T-helper 1 cell treated with Interleukin-12 subunit alpha and Interleukin-12 subunit beta and Interleukin-4 antibody, amounts not matched to agents 30 μg/mL and 1 μg/mL, for 36 hours (primary cell): Measurements from ENCODE around the gene LSM14A.
"Not testable (repeated sequence)": the region's sequence is repeated elsewhere in the genome, so short reads cannot be mapped to it uniquely, and the experiment has no call there.

Experiments used
- H3K27ac Mint-ChIP-seq: one replicate; pipeline ENCODE4 v1.8.0; 2021; ENCODE audit warnings: mild to moderate bottlenecking, mixed read lengths
- H3K27me3 Mint-ChIP-seq: one replicate; pipeline ENCODE4 v1.8.0; 2021; ENCODE audit warnings: low read depth, mixed read lengths
- H3K36me3 Mint-ChIP-seq: one replicate; pipeline ENCODE4 v1.8.0; 2021; ENCODE audit warnings: low read depth, mixed read lengths
- H3K4me1 Mint-ChIP-seq: one replicate; pipeline ENCODE4 v1.8.0; 2021; ENCODE audit warnings: low read depth, mixed read lengths
- H3K4me3 Mint-ChIP-seq: one replicate; pipeline ENCODE4 v1.8.0; 2021; ENCODE audit warnings: mild to moderate bottlenecking, moderate library complexity, mixed read lengths
- H3K9me3 Mint-ChIP-seq: one replicate; pipeline ENCODE4 v1.8.0; 2021; ENCODE audit warnings: mixed read lengths

Gene LSM14A

DNA sequence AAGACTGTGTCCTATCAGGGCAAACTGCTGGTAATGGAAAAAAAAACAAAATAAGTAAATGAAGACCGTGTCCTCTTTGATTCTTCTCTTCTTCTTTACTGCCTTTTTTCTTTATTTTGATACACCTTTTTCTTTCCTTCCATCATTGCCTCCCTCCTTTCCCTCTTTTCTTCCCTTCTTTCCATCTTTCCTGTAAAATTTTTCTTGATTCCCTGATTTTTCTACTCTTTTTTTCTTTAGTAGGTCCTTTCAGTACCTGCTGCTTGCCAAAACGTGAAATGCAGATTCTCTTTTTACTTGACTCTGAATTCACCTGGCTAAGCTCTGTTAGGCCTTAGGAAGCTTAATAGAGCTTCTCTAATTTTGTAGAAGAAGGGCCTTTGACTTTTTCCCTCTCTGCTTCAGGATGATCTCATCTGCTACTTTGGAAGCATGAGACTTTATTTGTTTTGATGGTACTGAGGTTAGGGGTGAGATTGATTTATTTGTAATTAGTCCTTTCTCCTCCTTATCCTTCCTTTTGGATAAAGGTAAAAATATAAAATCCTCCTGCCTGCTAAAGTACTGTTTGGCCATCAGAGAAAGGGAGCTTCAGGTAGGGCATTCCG, 19.2 kb downstream of the LSM14A start:
- Mint-ChIP-seq H3K36me3 (peaks cover 23% of the 10 kb centered on the region), H3K27me3 (no peaks in the 10 kb centered on the region), H3K27ac (peak overlapping the region; percentile 51), H3K4me3 (no peak overlapping the region), H3K9me3 (no peaks in the 10 kb centered on the region), H3K4me1 (peaks cover 22% of the 10 kb centered on the region)

DNA sequence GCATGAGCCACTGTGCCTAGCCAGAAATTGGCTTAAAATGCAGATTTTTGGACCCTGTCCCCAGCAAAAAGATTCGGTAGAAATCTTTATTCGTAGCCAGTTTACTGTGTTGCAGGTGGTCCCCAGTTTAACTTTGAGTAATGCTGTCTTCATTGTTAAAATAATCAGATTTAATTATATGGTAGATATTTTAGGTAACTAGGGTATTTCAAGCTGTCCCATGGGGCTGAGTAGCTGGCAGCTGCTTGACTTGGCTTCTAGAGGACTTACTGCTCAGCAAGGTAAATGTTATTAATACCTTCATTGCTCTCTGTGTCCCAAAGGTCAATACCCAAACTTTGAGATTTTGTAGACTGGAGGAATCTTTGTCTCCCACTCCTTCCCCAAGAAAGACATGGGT, 21.1 kb downstream of the LSM14A start:
- Mint-ChIP-seq H3K4me3 (no peak overlapping the region), H3K9me3 (no peaks in the 10 kb centered on the region), H3K36me3 (peaks cover 26% of the 10 kb centered on the region), H3K27me3 (no peaks in the 10 kb centered on the region), H3K4me1 (peaks cover 17% of the 10 kb centered on the region), H3K27ac (no peak overlapping the region)

DNA sequence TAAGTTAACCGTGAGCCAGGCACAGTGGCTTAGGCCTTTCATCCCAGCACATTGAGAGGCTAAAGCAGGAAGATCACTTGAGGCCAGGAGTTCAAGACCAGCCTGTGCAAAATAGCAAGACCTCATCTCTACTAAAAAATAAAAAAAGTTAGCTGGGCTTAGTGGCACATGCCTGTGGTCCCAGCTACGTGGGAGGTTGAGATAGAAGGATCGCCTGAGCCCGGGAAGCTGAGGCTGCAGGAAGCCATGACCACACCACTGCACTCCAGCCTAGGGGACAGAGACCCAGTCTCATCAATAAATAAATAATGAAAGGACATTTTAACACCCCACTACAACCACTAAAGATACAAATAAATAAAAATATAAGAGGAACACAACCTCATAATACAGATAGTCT, 21.6 kb downstream of the LSM14A start:
- no peaks in the 10 kb centered on the region for H3K27me3 Mint-ChIP-seq
- H3K9me3 Mint-ChIP-seq = no peaks in the 10 kb centered on the region
- H3K36me3 Mint-ChIP-seq = peaks cover 26% of the 10 kb centered on the region
- H3K4me1 Mint-ChIP-seq = peaks cover 15% of the 10 kb centered on the region
- no peak overlapping the region for H3K27ac Mint-ChIP-seq
- no peak overlapping the region for H3K4me3 Mint-ChIP-seq

DNA sequence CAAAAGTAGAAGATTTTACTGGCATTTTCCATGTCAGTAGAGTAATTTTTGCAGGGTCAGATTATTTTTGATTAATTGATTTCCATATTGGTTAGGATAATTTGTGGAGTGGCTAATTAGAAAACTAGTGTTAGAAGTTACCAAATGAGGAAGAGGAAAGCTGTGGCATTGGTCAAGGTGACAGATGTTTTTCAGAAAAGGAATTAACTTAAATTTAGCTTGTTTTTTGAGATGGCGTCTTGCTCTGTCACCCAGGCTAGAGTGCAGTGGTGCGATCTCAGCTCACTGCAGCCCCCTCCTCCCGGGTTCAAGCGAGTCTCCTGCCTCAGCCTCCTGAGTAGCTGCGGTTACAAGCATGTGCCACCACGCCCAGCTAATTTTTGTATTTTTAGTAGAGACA, 28.8 kb downstream of the LSM14A start:
- Mint-ChIP-seq H3K4me1 (peaks cover 3% of the 10 kb centered on the region), H3K27ac (no peak overlapping the region), H3K36me3 (peaks cover 30% of the 10 kb centered on the region), H3K4me3 (no peak overlapping the region), H3K9me3 (no peaks in the 10 kb centered on the region), H3K27me3 (no peaks in the 10 kb centered on the region)

DNA sequence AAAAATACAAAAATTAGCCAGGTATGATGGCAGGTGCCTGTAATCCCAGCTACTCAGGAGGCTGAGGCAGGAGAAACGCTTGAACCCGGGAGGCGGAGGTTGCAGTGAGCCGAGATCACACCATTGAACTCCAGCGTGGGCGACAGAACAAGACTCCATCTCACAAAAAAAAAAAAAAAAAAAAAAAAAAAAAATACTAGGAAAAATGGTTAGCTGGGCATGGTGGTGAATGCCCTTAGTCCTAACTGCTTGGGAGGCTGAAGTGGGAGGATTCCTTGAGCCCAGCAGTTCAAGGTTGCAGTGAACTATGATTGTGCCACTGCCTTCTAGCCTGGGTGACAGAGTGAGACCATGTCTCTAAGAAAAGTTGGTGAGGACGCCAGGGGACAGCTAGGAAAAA, 33.0 kb downstream of the LSM14A start:
- peaks cover 33% of the 10 kb centered on the region for H3K36me3 Mint-ChIP-seq
- H3K27me3 Mint-ChIP-seq, H3K9me3 Mint-ChIP-seq, H3K4me1 Mint-ChIP-seq, H3K4me3 Mint-ChIP-seq, H3K27ac Mint-ChIP-seq: not testable (repeated sequence)

DNA sequence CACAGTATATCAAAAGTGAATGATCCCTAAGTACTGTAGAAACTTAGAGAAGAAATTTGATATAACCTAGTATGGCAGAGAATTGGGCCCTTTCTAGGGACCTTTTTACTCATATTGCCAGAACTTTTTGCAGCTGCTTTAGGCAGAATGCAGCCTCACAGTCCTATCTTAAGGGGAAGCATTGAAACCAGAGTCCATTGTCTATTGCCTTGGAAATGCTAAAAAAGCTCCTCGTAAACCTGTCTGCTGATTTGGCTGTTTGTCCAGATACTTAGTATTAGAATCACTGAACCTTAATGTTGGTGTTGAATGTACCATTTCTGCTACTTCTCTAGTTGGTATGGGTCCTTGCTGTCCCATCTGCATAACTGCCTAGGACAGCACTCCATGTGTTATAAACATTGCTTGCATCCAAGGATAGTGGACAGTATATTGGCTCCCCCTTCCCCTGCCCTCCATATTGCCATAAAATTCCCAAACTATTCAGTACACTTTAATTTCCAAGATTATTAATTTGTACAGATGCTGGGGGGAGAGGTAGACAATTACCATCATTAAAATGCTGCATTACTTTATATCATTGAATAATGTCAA, 36.1 kb downstream of the LSM14A start:
- Mint-ChIP-seq H3K36me3 (peaks cover 27% of the 10 kb centered on the region), H3K9me3 (no peaks in the 10 kb centered on the region), H3K4me3 (no peak overlapping the region), H3K27me3 (no peaks in the 10 kb centered on the region), H3K4me1 (peaks cover 4% of the 10 kb centered on the region), H3K27ac (no peak overlapping the region)

DNA sequence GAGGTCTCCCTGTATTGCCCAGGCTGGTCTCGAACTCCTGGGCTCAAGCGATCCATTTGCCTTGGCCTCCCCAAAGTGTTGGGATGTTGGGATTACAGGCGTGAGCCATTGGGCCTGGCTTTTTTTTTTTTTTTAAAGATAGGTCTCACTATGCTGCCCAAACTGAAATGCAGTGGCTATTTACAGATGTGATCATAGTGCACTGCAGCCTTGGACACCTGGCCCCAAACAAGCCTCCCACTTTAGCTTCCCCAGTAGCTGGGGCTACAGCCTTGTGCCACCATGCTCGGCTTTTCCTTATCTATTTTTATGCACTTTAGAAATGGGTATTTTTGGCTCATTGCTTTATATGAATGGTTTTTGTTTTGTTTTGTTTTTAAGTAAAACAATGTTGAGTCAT, 37.4 kb downstream of the LSM14A start:
- Mint-ChIP-seq H3K36me3 (peaks cover 26% of the 10 kb centered on the region), H3K4me3 (no peak overlapping the region), H3K27ac (no peak overlapping the region), H3K27me3 (no peaks in the 10 kb centered on the region), H3K9me3 (no peaks in the 10 kb centered on the region), H3K4me1 (peaks cover 5% of the 10 kb centered on the region)

DNA sequence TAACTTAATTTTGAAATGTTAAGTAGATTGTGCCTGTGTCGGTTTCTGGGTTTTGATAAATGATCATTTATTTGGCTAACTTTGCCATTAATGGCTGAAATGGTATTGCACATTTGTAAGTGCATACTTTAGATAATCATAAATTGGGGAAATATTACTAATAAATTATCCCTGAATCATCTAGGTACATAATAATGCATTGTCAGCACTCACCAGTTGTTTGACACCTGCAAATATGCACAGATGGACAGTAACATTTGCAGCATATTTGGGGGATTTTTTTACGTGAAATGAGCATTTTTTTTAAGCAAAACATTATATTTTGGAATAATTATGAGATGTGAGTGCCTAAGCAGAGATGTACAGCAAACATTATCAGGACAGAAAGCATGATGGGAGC, 41.0 kb downstream of the LSM14A start:
- no peaks in the 10 kb centered on the region for H3K27me3 Mint-ChIP-seq
- no peak overlapping the region for H3K4me3 Mint-ChIP-seq
- H3K27ac Mint-ChIP-seq = no peak overlapping the region
- H3K4me1 Mint-ChIP-seq = peaks cover 21% of the 10 kb centered on the region
- peaks cover 33% of the 10 kb centered on the region for H3K36me3 Mint-ChIP-seq
- H3K9me3 Mint-ChIP-seq = no peaks in the 10 kb centered on the region

DNA sequence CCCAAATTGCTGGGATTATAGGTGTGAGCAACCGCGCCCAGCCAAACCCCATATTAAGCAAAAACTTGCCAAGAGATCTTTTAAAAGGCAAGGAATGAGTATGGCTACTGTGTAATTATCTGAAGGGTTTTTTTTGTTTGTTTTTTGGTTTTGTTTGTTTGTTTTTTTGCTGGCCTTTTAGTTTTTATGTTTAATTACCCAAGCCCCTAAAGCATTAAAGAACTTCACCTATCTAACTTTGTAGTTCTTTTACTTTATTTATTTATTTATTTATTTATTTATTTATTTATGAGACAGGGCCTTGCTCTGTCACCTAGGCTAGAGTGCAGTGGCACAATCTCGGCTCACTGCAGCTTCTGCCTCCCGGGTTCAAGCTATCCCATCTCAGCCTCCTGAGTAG, 41.7 kb downstream of the LSM14A start:
- H3K27me3 Mint-ChIP-seq = no peaks in the 10 kb centered on the region
- no peak overlapping the region for H3K27ac Mint-ChIP-seq
- no peaks in the 10 kb centered on the region for H3K9me3 Mint-ChIP-seq
- peaks cover 31% of the 10 kb centered on the region for H3K36me3 Mint-ChIP-seq
- H3K4me1 Mint-ChIP-seq = peaks cover 22% of the 10 kb centered on the region
- no peak overlapping the region for H3K4me3 Mint-ChIP-seq

DNA sequence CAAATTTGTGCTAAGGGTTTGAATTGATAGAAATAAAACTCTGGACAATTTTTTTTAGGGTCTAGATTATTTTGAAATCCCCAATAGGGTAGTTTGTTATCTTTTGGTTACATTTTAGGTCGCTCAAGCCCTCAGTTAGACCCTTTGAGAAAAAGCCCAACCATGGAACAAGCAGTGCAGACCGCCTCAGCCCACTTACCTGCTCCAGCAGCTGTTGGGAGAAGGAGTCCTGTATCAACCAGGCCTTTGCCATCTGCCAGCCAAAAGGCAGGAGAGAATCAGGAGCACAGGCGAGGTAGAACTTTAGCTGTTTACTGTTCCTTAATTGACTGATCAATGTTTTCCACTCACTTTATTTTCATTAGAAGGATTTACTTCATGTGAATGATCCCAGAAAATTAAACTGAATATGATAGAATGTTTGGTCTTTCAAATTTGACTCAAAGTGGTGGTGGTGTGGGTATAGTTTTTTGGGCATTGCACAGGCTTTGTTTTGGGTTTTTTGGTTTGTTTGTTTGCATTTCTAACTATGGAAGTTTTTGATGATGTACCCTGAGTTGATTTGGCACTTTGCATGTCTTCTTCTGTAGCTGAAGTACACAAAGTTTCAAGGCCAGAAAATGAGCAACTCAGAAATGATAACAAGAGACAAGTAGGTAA, 42.8 kb downstream of the LSM14A start:
- Mint-ChIP-seq H3K36me3 (peaks cover 30% of the 10 kb centered on the region), H3K9me3 (no peaks in the 10 kb centered on the region), H3K4me1 (peaks cover 22% of the 10 kb centered on the region), H3K27ac (no peak overlapping the region), H3K27me3 (no peaks in the 10 kb centered on the region), H3K4me3 (no peak overlapping the region)

DNA sequence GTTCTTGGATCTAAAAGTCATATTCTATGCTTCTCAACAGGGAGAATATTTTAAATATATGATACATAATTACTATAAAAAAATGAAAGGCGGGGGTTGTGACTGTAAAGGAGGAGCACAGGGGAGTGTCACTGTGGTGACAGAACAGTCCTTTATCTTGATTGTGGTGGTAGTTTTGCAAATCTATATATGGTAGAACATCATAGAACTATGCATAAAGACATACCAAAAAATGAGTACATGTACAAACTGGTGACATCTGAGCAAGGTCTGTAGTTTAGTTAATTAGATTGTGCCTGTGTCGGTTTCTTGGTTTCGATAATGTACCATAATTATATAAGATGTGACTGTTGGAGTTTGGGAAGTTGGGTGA, 43.3 kb downstream of the LSM14A start:
- H3K27me3 Mint-ChIP-seq = no peaks in the 10 kb centered on the region
- H3K27ac Mint-ChIP-seq = no peak overlapping the region
- no peaks in the 10 kb centered on the region for H3K9me3 Mint-ChIP-seq
- peaks cover 27% of the 10 kb centered on the region for H3K4me1 Mint-ChIP-seq
- H3K36me3 Mint-ChIP-seq = peaks cover 34% of the 10 kb centered on the region
- no peak overlapping the region for H3K4me3 Mint-ChIP-seq

DNA sequence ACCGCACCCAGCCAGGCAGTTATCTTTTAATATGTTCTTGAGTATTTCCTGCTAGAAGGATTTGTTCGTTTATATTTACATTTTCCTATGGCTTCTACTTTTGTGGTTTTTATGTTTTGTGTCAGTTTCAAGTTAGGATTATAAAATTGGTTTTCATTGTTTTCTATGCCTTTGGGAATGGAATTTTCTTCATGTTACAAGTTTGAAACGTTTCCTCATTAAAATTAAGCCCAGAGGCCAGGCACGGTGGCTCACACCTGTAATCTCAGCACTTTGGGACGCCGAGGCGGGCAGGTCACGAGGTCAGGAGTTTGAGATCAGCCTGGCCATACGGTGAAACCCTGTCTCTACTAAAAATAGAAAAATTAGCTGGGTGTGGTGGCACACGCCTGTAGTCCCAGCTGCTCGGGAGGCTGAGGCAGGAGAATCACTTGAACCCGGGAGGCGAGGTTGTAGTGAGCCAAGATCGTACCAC, 44.5 kb downstream of the LSM14A start:
- not testable (repeated sequence) for H3K9me3 Mint-ChIP-seq, H3K27me3 Mint-ChIP-seq, H3K4me3 Mint-ChIP-seq, H3K27ac Mint-ChIP-seq
- Mint-ChIP-seq H3K36me3 (peaks cover 42% of the 10 kb centered on the region), H3K4me1 (peaks cover 27% of the 10 kb centered on the region)

DNA sequence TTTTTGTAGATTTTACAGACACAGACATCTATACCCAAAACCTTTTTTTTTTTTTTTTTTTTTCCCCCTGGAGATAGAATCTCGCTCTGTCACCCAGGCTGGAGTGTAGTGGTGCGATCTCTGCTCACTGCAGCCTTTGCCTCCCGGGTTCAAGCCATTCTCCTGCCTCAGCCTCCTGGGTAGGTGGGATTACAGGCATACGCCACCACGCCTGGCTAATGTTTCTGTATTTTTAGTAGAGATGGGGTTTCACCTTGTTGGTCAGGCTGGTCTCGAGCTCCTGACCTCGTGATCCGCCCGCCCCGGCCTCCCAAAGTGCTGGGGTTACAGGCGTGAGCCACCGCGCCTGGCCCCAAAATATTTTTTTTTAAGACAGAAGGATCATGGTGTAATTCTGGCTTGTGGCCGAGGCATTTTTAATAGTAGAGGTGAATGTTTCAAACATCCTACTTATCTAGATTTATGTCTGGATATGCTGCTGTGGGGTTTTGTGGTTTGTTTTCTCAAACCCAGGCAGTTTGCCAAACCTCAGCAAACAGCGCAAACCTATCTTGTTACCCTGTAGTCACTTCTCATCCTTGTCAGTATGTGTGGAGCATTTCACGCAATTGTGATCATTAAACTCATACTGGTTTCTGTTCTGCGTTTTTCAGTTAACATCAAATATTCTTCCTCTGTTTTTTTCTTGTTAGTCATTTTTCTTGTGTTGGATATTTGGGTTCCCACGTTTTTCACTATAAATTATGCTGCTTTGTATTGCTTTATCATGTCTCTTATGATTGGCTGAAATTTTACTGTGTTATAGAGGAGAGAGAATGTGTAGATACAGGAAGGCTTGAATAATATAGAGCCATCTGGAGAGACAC, 45.9 kb downstream of the LSM14A start:
- no peaks in the 10 kb centered on the region for H3K9me3 Mint-ChIP-seq
- peak overlapping the region; percentile 58 for H3K27ac Mint-ChIP-seq
- peak overlapping the region; percentile 23 for H3K4me3 Mint-ChIP-seq
- H3K4me1 Mint-ChIP-seq = peaks cover 27% of the 10 kb centered on the region
- peaks cover 48% of the 10 kb centered on the region for H3K36me3 Mint-ChIP-seq
- no peaks in the 10 kb centered on the region for H3K27me3 Mint-ChIP-seq

DNA sequence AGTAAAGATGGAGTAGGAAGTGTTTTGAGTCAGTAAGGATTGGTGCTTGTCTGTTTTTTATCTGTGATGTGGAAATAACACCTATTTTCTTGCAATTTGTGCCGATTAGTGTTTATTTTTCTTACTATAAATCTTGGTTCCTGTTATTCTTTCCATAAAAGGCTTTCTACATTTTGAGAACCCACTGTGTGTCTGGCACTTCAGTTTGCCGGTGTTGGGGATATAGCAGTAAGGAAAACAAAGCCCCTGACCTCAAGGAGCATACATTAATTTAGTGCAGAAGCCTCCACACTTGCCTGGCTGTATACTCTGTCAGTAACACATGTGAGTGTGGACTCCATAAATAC, 46.5 kb downstream of the LSM14A start:
- Mint-ChIP-seq H3K27ac (peak overlapping the region; percentile 58), H3K4me3 (peak overlapping the region; percentile 3), H3K27me3 (no peaks in the 10 kb centered on the region), H3K4me1 (peaks cover 30% of the 10 kb centered on the region), H3K9me3 (no peaks in the 10 kb centered on the region), H3K36me3 (peaks cover 54% of the 10 kb centered on the region)
